PFSK-1 (cell line): ENCODE results near the gene FAM124A.
A peak's percentile ranks its signal among the peaks of the same experiment; 100 is the strongest.

Experiments
- FOXP2 ChIP-seq: optimal IDR thresholded peaks from 2 replicates; pipeline ENCODE3; 2011; ENCODE audit warnings: borderline replicate concordance, control low read depth, inconsistent platforms; ENCODE audit not compliant: insufficient read depth; ENCODE audit errors: extremely low read length, extremely low read depth
- POLR2AphosphoS5 ChIP-seq: IDR thresholded peaks from 2 replicates; pipeline ENCODE4 v1.6.1; 2012; ENCODE audit warnings: low read depth, mild to moderate bottlenecking, control low read depth, low read length, moderate library complexity
- SIN3A ChIP-seq: IDR thresholded peaks from 2 replicates; pipeline ENCODE4 v1.6.1; 2012; ENCODE audit warnings: mild to moderate bottlenecking, low read length, moderate library complexity, borderline replicate concordance; ENCODE audit not compliant: insufficient read depth
- TAF1 ChIP-seq: IDR thresholded peaks from 2 replicates; pipeline ENCODE4 v1.6.1; 2012; ENCODE audit warnings: low read length, control low read depth, borderline replicate concordance; ENCODE audit not compliant: insufficient read depth
- TF ChIP-seq, protein P1 (sequence below), 2 experiments: IDR thresholded peaks; 2 replicates each; pipeline versions ENCODE4 v1.6.1 to v1.8.0; 2011 to 2012; ENCODE audit warnings: low read depth in 2 of 2, low read length in 2 of 2, control low read depth in 1 of 2, inconsistent platforms in 1 of 2, mild to moderate bottlenecking in 1 of 2, moderate library complexity in 1 of 2; ENCODE audit not compliant: insufficient read depth in 1 of 2

Gene FAM124A

DNA sequence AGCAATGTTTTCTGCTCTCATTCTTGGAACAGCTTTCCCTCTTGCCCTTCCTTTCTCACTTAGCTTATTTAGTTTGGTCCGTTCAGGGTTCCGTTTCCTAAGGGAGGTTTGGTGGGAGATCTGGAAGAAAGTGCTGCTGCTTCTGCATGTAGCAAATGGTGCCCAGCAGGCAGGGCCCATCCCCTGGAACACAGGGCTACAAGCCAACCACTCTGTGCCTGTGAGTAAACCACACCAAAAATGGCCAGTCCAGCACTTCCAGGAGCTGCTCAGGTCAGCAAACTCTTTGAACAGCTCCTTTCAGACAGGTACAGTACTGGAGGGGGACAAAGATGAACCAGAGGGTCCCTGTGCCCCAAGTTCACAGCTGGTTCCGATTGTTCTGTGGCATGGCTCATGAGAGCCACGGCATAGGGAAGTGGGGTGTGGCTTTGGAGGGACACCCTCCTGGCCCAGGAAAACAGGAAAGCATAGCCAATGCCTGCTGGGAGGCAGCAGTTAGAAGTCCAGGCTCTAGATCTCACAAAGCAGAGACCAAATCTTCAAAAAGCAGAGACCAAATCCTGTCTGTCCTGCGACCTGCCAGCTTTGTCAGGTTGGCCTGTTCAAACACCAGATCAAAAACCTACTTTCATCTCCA, 39.5 kb downstream of the FAM124A start:
- TF ChIP-seq TAF1 = no peak
- TF ChIP-seq, protein P1, sequence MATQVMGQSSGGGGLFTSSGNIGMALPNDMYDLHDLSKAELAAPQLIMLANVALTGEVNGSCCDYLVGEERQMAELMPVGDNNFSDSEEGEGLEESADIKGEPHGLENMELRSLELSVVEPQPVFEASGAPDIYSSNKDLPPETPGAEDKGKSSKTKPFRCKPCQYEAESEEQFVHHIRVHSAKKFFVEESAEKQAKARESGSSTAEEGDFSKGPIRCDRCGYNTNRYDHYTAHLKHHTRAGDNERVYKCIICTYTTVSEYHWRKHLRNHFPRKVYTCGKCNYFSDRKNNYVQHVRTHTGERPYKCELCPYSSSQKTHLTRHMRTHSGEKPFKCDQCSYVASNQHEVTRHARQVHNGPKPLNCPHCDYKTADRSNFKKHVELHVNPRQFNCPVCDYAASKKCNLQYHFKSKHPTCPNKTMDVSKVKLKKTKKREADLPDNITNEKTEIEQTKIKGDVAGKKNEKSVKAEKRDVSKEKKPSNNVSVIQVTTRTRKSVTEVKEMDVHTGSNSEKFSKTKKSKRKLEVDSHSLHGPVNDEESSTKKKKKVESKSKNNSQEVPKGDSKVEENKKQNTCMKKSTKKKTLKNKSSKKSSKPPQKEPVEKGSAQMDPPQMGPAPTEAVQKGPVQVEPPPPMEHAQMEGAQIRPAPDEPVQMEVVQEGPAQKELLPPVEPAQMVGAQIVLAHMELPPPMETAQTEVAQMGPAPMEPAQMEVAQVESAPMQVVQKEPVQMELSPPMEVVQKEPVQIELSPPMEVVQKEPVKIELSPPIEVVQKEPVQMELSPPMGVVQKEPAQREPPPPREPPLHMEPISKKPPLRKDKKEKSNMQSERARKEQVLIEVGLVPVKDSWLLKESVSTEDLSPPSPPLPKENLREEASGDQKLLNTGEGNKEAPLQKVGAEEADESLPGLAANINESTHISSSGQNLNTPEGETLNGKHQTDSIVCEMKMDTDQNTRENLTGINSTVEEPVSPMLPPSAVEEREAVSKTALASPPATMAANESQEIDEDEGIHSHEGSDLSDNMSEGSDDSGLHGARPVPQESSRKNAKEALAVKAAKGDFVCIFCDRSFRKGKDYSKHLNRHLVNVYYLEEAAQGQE (IDR thresholded peaks at IDR 0.05; ENCODE audit: insufficient read depth in 1 of 2, low read depth in 2 of 2, low read length in 2 of 2) = no peak
- no peak for TF ChIP-seq FOXP2
- TF ChIP-seq POLR2AphosphoS5 = no peak
- TF ChIP-seq SIN3A = no peak

DNA sequence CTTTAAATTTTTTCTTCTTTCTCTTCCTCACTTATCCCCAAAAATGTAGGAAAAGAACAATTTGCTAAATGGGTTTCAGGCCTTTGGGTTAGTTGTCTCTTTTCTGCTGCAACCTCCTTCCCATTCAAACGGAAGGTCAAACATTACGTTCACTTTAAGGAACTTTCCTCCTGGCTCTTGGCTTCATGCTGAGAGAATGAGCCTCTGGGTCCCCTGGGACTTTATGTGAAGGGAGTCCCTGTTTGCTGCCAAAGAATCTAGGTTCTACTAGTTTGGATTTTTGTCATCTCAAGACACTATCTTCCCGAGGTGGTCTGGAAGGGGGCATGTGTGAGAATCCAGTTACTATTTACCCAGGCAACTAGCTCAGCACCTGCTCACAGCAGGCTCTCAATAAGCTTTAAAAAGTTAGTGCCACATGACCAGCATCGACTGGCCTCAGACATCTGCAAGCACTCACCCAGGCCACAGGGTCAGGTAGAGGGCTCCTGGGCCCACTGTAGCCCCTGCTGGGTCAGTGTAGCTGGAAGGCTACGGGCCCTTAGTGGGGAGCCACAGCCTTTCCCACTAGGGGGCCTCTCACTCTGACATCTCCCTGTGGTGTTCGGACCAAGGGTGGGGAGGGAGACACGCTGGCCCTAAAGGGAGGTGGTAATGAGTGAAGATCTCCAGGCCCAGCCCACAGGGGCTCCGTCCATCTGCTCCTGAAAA, 40.5 kb downstream of the FAM124A start:
- TF ChIP-seq SIN3A (no peak), TAF1 (no peak), POLR2AphosphoS5 (no peak), FOXP2 (no peak)
- TF ChIP-seq, protein P1 (IDR thresholded peaks at IDR 0.05; ENCODE audit: insufficient read depth in 1 of 2, low read depth in 2 of 2, low read length in 2 of 2) = no peak

DNA sequence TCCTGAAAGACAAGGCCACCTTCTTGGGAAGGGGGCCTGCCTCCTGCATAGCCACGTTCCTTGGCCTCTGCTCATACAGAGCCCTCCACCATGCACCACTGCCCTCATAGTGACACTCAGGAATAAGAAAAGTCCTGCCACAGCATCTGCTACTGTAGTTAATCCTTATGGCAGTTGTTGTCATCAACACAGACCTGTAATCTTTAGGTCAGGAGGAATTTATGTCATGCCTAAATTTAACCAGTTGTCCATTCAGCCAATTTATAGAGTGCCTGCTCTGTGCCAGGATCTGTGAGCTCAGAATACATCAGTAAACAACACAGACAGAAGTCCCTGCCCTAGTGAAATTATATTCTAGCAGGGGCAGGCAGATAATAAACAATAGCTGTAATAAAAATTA, 44.4 kb downstream of the FAM124A start:
- no peak for TF ChIP-seq SIN3A
- TF ChIP-seq POLR2AphosphoS5 = no peak
- no peak for TF ChIP-seq TAF1
- TF ChIP-seq FOXP2 = no peak
- TF ChIP-seq, protein P1 (IDR thresholded peaks at IDR 0.05; ENCODE audit: insufficient read depth in 1 of 2, low read depth in 2 of 2, low read length in 2 of 2) = no peak

DNA sequence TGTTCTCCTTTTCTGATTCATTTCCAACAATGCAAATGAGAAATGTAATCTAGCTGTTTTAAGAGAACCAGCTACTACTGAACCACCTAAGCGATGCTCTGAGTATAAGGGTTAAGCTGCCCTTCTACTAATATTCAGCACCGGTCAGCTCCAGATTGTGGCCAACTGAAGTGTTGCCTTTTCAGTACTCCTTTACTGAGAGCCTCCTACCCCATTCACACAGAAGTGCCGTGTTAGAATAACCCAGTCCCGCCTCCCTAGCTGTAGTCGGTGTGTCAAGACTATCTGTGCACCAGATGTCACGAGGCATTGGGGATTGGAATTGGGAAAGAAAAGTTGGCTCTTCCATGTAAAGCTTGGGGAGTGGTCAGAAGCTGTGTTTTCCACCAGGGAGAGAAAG, 45.4 kb downstream of the FAM124A start:
- TF ChIP-seq TAF1 = no peak
- TF ChIP-seq SIN3A = no peak
- TF ChIP-seq, protein P1 (IDR thresholded peaks at IDR 0.05; ENCODE audit: insufficient read depth in 1 of 2, low read depth in 2 of 2, low read length in 2 of 2) = peak in 1 of 2 experiments; percentile 82; a peak in 2 of 4 replicates
- no peak for TF ChIP-seq POLR2AphosphoS5
